Breast epithelium (tissue), 3 donors: Measurements from ENCODE around the gene COMP.

ENCODE experiments used
- CTCF ChIP-seq, 3 donors: fragments of 450-650 bp; IDR thresholded peaks; one replicate each; pipeline ENCODE4 v1.5.1; 2016 to 2017; ENCODE audit warnings: antibody characterized with exemption in 3 of 3, mild to moderate bottlenecking in 3 of 3, moderate library complexity in 3 of 3
- POLR2AphosphoS5 ChIP-seq, 3 donors: sonication (generic); formaldehyde crosslinking; IDR thresholded peaks; one replicate each; pipeline ENCODE4 v1.6.1; 2017; ENCODE audit warnings: antibody characterized with exemption in 3 of 3

GRCh38 chr19:18761531-18762110, 29.5 kb downstream of the COMP start:
- TF ChIP-seq CTCF (IDR thresholded peaks at IDR 0.05) = no peak
- TF ChIP-seq POLR2AphosphoS5 (IDR thresholded peaks at IDR 0.05) = no peak
